GM12873 (cell line): Measurements from ENCODE around the gene ZNF333.

Source experiments
- CTCF ChIP-seq: IDR thresholded peaks from 2 replicates; pipeline ENCODE4 v1.5.1; 2012; ENCODE audit warnings: low read depth, mild to moderate bottlenecking, moderate library complexity, low read length, control low read depth; ENCODE audit not compliant: insufficient read depth; ENCODE audit errors: missing control alignments

ZNF333 gene

GRCh38 chr19:14748601-14749000 lies 58.8 kb downstream of the ZNF333 start:
- no peak for TF ChIP-seq CTCF

GRCh38 chr19:14758816-14759215 lies 69.0 kb downstream of the ZNF333 start:
- TF ChIP-seq CTCF = no peak

- no peak for TF ChIP-seq CTCF
These were observed 71.8 kb downstream of the ZNF333 start for GRCh38 chr19:14761607-14762006.

- no peak for TF ChIP-seq CTCF
These were observed 72.3 kb downstream of the ZNF333 start for GRCh38 chr19:14762111-14762510.

GRCh38 chr19:14763497-14764145 lies 73.8 kb downstream of the ZNF333 start:
- TF ChIP-seq CTCF = no peak

- TF ChIP-seq CTCF = no peak
These were observed 74.6 kb downstream of the ZNF333 start for GRCh38 chr19:14764401-14764800.

GRCh38 chr19:14767466-14767971 lies 77.7 kb downstream of the ZNF333 start:
- no peak for TF ChIP-seq CTCF
